Esophagus squamous epithelium (tissue), 4 donors: ENCODE results near the gene S100B.

Experiments used
- CTCF ChIP-seq, 6 experiments: fragments of 450-650 bp in 4 of 6; fragments of 200-600 bp in 2 of 6; sonication (generic) in 2 of 6; IDR thresholded peaks; one replicate each; pipeline ENCODE4 v1.5.1; 2016 to 2019; ENCODE audit warnings: antibody characterized with exemption in 6 of 6, mild to moderate bottlenecking in 4 of 6, moderate library complexity in 4 of 6
- POLR2A ChIP-seq, 4 donors: fragments of 450-650 bp; IDR thresholded peaks; one replicate each; pipeline ENCODE4 v1.6.1; 2017; ENCODE audit warnings: antibody characterized with exemption in 4 of 4, mild to moderate bottlenecking in 4 of 4, moderate library complexity in 3 of 4

GRCh38 chr21:46549650-46550049 lies 55.2 kb downstream of the S100B start:
- TF ChIP-seq CTCF (IDR thresholded peaks at IDR 0.05) (no peak), POLR2A (IDR thresholded peaks at IDR 0.05) (no peak)
